ENCODE measurements around the gene ACKR2.

GRCh38 chr3:42771271-42771670 lies 38.0 kb upstream of the ACKR2 start:
- TF ChIP-seq CTCF (IDR thresholded peaks at IDR 0.05): no peak
- TF ChIP-seq POLR2A (IDR thresholded peaks at IDR 0.05): no peak
- no peak for TF ChIP-seq POLR2AphosphoS5 (IDR thresholded peaks at IDR 0.05)
